IMR-90 (cell line): ENCODE measurements around the gene COL5A1. TPM values are rescaled to one million over a fixed set of nuclear protein-coding genes. Genes with fewer than 3 reads are reported as not detected.

Experiments
- ATAC-seq: fragments of 200-7000 bp; cut with Tn5 transposase; 2 replicates; pipeline ENCODE4 v1.9.1; 2020; ENCODE audit warnings: low read depth, mild to moderate bottlenecking, moderate library complexity
- BruUV-seq: library from RNA; stranded (reverse); fragments of 400-500 nt; replicated peaks from 2 replicates; lab custom pipeline; 2021; lab: Mats Ljungman, UMichigan
- CTCF ChIA-PET: fragments of 300-600 bp; formaldehyde crosslinking; extraction: SDS; loops from one replicate; lab custom pipeline; 2021; ENCODE audit warnings: antibody characterized with exemption; lab: Yijun Ruan, JAX
- POLR2A ChIA-PET: fragments of 300-600 bp; sonication (Branson Sonifier 250); formaldehyde crosslinking; loops from one replicate; lab custom pipeline; 2022; ENCODE audit warnings: antibody characterized with exemption; ENCODE audit not compliant: unreplicated experiment; lab: Charles Lee
- DNase-seq: peaks from one replicate; pipeline ENCODE4 v3.0.0; 2013
- H2AFZ ChIP-seq: replicated peaks from 2 replicates; pipeline ENCODE3; 2013; ENCODE audit warnings: low read length, mild to moderate bottlenecking; ENCODE audit not compliant: poor library complexity
- H2AK5ac ChIP-seq: 2 replicates; pipeline ENCODE4 v1.6.1; 2013; ENCODE audit warnings: low read depth, low read length, inconsistent platforms
- H2AK9ac ChIP-seq: replicated peaks from 2 replicates; pipeline ENCODE3; 2013; ENCODE audit warnings: mild to moderate bottlenecking, low read depth, low read length, moderate library complexity; ENCODE audit not compliant: poor library complexity
- H2BK120ac ChIP-seq: 2 replicates; pipeline ENCODE4 v1.6.1; 2013; ENCODE audit warnings: low read depth, low read length, inconsistent platforms
- H2BK15ac ChIP-seq: 3 replicates; pipeline ENCODE4 v1.6.1; 2013; ENCODE audit warnings: low read depth, low read length, inconsistent platforms
- H2BK20ac ChIP-seq: 2 replicates; pipeline ENCODE4 v1.6.1; 2013; ENCODE audit warnings: low read depth, mild to moderate bottlenecking, inconsistent platforms, low read length, moderate library complexity
- H2BK5ac ChIP-seq: 2 replicates; pipeline ENCODE4 v1.6.1; 2013; ENCODE audit warnings: mild to moderate bottlenecking, low read depth, low read length, inconsistent platforms; ENCODE audit not compliant: poor library complexity, severe bottlenecking
- H3K14ac ChIP-seq: replicated peaks from 2 replicates; pipeline ENCODE4 v1.6.1; 2013; ENCODE audit warnings: low read depth, low read length, inconsistent platforms
- H3K18ac ChIP-seq: 2 replicates; pipeline ENCODE4 v1.6.1; 2013; ENCODE audit warnings: low read depth, low read length, control low read depth
- H3K23ac ChIP-seq: 2 replicates; pipeline ENCODE4 v1.6.1; 2013; ENCODE audit warnings: low read depth, low read length, inconsistent platforms
- H3K27ac ChIP-seq: 2 replicates; pipeline ENCODE4 v1.5.1; 2013; ENCODE audit warnings: mild to moderate bottlenecking, control low read depth, low read length; ENCODE audit not compliant: insufficient read depth
- H3K27me3 ChIP-seq: 2 replicates; pipeline ENCODE4 v1.6.1; 2013; ENCODE audit warnings: low read length; ENCODE audit not compliant: control insufficient read depth, insufficient read depth
- H3K36me3 ChIP-seq: 2 replicates; pipeline ENCODE4 v1.6.1; 2013; ENCODE audit warnings: low read length, mixed read lengths; ENCODE audit not compliant: control insufficient read depth, insufficient read depth
- H3K4ac ChIP-seq: 2 replicates; pipeline ENCODE4 v1.6.1; 2013; ENCODE audit warnings: low read depth, low read length, inconsistent platforms
- H3K4me1 ChIP-seq: 2 replicates; pipeline ENCODE4 v1.6.1; 2013; ENCODE audit warnings: low read length, mixed read lengths; ENCODE audit not compliant: control insufficient read depth, insufficient read depth
- H3K4me2 ChIP-seq: 2 replicates; pipeline ENCODE4 v1.6.1; 2013; ENCODE audit warnings: low read depth, mild to moderate bottlenecking, control low read depth, low read length, moderate library complexity
- H3K4me3 ChIP-seq: 2 replicates; pipeline ENCODE4 v1.5.1; 2013; ENCODE audit warnings: low read depth, mild to moderate bottlenecking, control low read depth, low read length, moderate library complexity; ENCODE audit not compliant: insufficient read depth
- H3K56ac ChIP-seq: 2 replicates; pipeline ENCODE4 v1.6.1; 2013; ENCODE audit warnings: low read length, inconsistent platforms; ENCODE audit not compliant: insufficient read depth; ENCODE audit errors: extremely low read depth
- H3K79me1 ChIP-seq, 2 experiments: 2 replicates each; pipeline ENCODE4 v1.6.1; 2013; ENCODE audit warnings: low read length in 2 of 2, inconsistent platforms in 1 of 2, low read depth in 1 of 2
- H3K9ac ChIP-seq: 2 replicates; pipeline ENCODE4 v1.6.1; 2013; ENCODE audit warnings: low read depth, low read length, control low read depth
- H3K9me1 ChIP-seq: 2 replicates; pipeline ENCODE4 v1.6.1; 2013; ENCODE audit warnings: low read length, inconsistent platforms; ENCODE audit not compliant: insufficient read depth
- H3K9me3 ChIP-seq: 2 replicates; pipeline ENCODE4 v1.6.1; 2013; ENCODE audit warnings: low read length; ENCODE audit not compliant: control insufficient read depth, insufficient read depth
- H4K20me1 ChIP-seq: 2 replicates; pipeline ENCODE4 v1.6.1; 2013; ENCODE audit warnings: low read length, inconsistent platforms; ENCODE audit not compliant: insufficient read depth
- H4K5ac ChIP-seq: 2 replicates; pipeline ENCODE4 v1.6.1; 2013; ENCODE audit warnings: mild to moderate bottlenecking, low read depth, low read length, control low read depth
- H4K8ac ChIP-seq, 2 experiments: 2 replicates each; pipeline ENCODE4 v1.6.1; 2013; ENCODE audit warnings: low read depth in 2 of 2, low read length in 2 of 2, control low read depth in 1 of 2, inconsistent platforms in 1 of 2
- H4K91ac ChIP-seq: 2 replicates; pipeline ENCODE4 v1.6.1; 2013; ENCODE audit warnings: low read depth, low read length, inconsistent platforms; ENCODE audit not compliant: insufficient read depth
- CEBPB ChIP-seq: IDR thresholded peaks from 2 replicates; pipeline ENCODE4 v1.6.1; 2012; ENCODE audit warnings: low read depth, low read length, improper control_type of control experiment
- CHD1 ChIP-seq: IDR thresholded peaks from 2 replicates; pipeline ENCODE4 v1.6.1; 2012; ENCODE audit warnings: low read depth, low read length, improper control_type of control experiment
- FOS ChIP-seq: fragments of 150-350 bp; IDR thresholded peaks from 2 replicates; pipeline ENCODE4 v1.6.1; 2016; ENCODE audit warnings: low read depth, low read length
- MAFK ChIP-seq: IDR thresholded peaks from 2 replicates; pipeline ENCODE4 v1.6.1; 2012; ENCODE audit warnings: low read depth, low read length, improper control_type of control experiment
- MXI1 ChIP-seq: IDR thresholded peaks from 2 replicates; pipeline ENCODE4 v1.6.1; 2012; ENCODE audit warnings: low read depth, mild to moderate bottlenecking, low read length, moderate library complexity, borderline replicate concordance
- NFE2L2 ChIP-seq: fragments of 150-350 bp; IDR thresholded peaks from 2 replicates; pipeline ENCODE4 v1.6.1; 2016; ENCODE audit warnings: low read depth, mild to moderate bottlenecking, low read length
- RAD21 ChIP-seq: IDR thresholded peaks from 2 replicates; pipeline ENCODE4 v1.6.1; 2012; ENCODE audit warnings: low read length, improper control_type of control experiment
- RCOR1 ChIP-seq: IDR thresholded peaks from 2 replicates; pipeline ENCODE4 v1.6.1; 2012; ENCODE audit warnings: mild to moderate bottlenecking, low read length, improper control_type of control experiment; ENCODE audit not compliant: insufficient replicate concordance
- RFX5 ChIP-seq: IDR thresholded peaks from 2 replicates; pipeline ENCODE4 v1.8.0; 2012; ENCODE audit warnings: low read depth, mild to moderate bottlenecking, low read length, moderate library complexity
- SMC3 ChIP-seq: fragments of 150-350 bp; IDR thresholded peaks from 2 replicates; pipeline ENCODE4 v1.6.1; 2016; ENCODE audit warnings: low read depth, mild to moderate bottlenecking, antibody characterized with exemption, low read length, moderate library complexity
- WGBS, 2 experiments: methylation state at CpG; one replicate each; pipeline versions ENCODE4 v1.1.5 to v1.1.7; 2013; ENCODE audit warnings: missing lambda C conversion rate in 2 of 2; ENCODE audit not compliant: insufficient read length in 1 of 2; ENCODE audit errors: extremely low coverage in 2 of 2; 5-methylcytosine and 5-hydroxymethylcytosine counted together
- dilution Hi-C: fragments of 300-500 bp; cut with HindIII; formaldehyde crosslinking; loops from one replicate; pipeline ENCODE4 v1.14.3; 2018; ENCODE audit warnings: low sequenced_read_pairs; ENCODE audit not compliant: unreplicated experiment
- in situ Hi-C: fragments of 300-500 bp; cut with MboI; formaldehyde crosslinking; loops from 3 replicates; pipeline ENCODE4 v1.14.3; 2019; ENCODE audit warnings: low sequenced_read_pairs, inconsistent platforms, mixed read lengths
- intact Hi-C: fragments of 100-400 bp; cut with micrococcal nuclease; formaldehyde crosslinking; loops from 2 replicates; pipeline ENCODE4 v1.10.0; 2022
- polyA plus RNA-seq, 3 experiments: library from polyadenylated mRNA; depleted of rRNA; stranded (reverse); fragments of >200 nt; gene quantifications; 2 replicates each; pipeline ENCODE4 v1.2.3, GENCODE V29; 2012; ENCODE audit warnings: low replicate concordance in 1 of 3
- total RNA-seq: library from RNA; depleted of rRNA; stranded (reverse); fragments of >200 nt; gene quantifications from 2 replicates; pipeline ENCODE4 v1.2.3, GENCODE V29; 2012
- TF ChIP-seq, protein P1 (sequence below): conservative IDR thresholded peaks from 2 replicates; pipeline ENCODE4 v1.5.1; 2012; ENCODE audit warnings: mild to moderate bottlenecking, low read depth, low read length, improper control_type of control experiment
- TF ChIP-seq, protein P2 (sequence below): fragments of 150-350 bp; IDR thresholded peaks from 2 replicates; pipeline ENCODE4 v1.6.1; 2016; ENCODE audit warnings: low read depth, mild to moderate bottlenecking, low read length, moderate library complexity, borderline replicate concordance
- TF ChIP-seq, protein P3 (sequence below): fragments of 150-350 bp; IDR thresholded peaks from 2 replicates; pipeline ENCODE4 v1.6.1; 2017; ENCODE audit warnings: mild to moderate bottlenecking, antibody characterized with exemption, low read length, low read depth

Gene COL5A1
- total and polyA plus RNA-seq, 2 of the 4 experiments (the other 2 are of a cell fraction) = 19.2 to 173 TPM

DNA sequence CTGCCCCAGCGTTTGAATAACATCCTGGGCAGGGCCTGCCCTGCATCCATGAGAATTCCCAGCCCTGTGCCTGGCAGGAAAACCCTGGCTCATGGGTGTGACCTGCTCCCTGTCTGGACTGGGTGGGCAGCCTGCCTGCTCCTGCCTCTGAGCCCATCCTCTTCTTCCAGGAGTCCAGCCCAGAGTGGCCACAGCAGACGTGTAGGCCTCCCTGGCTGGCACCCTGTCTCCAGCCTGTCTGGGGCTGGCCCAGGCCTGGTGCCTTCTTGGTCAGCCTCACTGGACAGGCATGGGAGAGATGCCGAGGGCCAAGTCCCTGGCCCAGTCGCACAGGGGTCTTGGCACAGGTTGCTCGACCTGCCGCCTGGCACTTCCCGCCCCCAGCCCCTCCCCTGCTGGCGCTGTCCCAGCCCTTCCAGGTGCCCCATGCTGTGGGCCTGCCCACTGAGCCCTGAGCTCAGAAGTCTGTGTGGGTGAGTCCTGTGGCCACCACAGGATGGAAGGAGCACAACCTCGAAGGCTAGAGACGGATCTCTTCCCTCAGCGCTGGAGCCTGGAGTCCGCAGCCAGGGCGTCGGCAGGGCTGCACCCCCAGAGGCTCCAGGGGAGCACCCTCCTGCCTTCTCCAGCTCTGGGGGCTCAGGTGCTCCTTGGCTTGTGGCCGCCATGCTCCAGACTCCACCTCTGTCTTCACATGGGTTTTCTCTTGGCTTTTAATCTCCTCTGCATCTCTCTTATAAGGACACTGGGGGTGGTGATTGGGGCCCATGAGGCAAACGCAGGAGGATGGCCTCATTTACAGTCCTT, 11.8 kb upstream of the COL5A1 start (continued):
- no peak for TF ChIP-seq FOS

DNA sequence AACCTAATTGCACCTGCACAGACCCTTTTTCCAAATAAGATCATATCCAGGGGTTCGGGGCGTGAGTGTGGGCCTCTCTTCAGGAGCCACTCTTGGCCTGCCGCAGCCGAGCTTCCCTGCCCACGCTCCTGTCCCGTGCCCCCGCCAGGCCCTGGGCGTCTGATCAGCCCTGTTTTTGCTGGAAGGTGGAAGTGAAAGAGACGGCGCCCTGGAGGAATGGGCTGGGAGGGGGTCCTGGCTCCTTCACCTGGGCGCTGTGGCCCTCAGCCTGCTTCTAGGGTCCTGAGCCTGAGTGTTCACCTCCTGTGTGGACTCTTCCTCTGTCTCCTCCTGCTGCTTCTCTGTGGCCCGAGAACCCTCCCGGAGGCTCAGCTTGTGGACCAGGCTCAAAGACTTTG, 11.2 kb upstream of the COL5A1 start:
- Histone ChIP-seq H3K56ac (no peak overlapping the region), H4K8ac (no peak overlapping the region), H3K18ac (no peak overlapping the region), H4K20me1 (no peaks in the 10 kb centered on the region), H3K4ac (no peak overlapping the region), H3K4me3 (no peak overlapping the region), H2BK120ac (no peak overlapping the region), H3K23ac (no peak overlapping the region), H3K4me1 (peaks cover 14% of the 10 kb centered on the region), H3K36me3 (no peaks in the 10 kb centered on the region), H3K9me1 (peaks cover 6% of the 10 kb centered on the region), H2BK5ac (no peak overlapping the region), H4K5ac (no peak overlapping the region), H3K27me3 (no peaks in the 10 kb centered on the region), H3K27ac (no peak overlapping the region), H3K79me1 (peaks cover 0 to 6% of the 10 kb centered on the region in 2 experiments; a peak in 1 of 4 replicates), H2AFZ (no peak overlapping the region), H3K4me2 (no peak overlapping the region), H2BK15ac (no peak overlapping the region), H4K91ac (no peak overlapping the region), H2AK5ac (no peak overlapping the region), H2AK9ac (no peak overlapping the region), H2BK20ac (no peak overlapping the region), H3K9ac (no peak overlapping the region), H3K9me3 (no peaks in the 10 kb centered on the region), H3K14ac (no peak overlapping the region)
- no TSS peak for BruUV-seq
- ChIA-PET CTCF (no interaction called here), POLR2A (no interaction called here)
- dilution Hi-C loops (no loop called here), intact Hi-C loops (no loop called here), in situ Hi-C loops (no loop called here)
- ATAC-seq (no peak), DNase-seq (no peak)
- WGBS, 2 experiments = 93% methylated on average over 4 of the region's 13 CpGs; no CpG with 5 or more reads in 1 of the 2 experiments
- TF ChIP-seq RAD21 (no peak), MAFK (no peak), NFE2L2 (no peak), MXI1 (no peak), CHD1 (no peak), RFX5 (no peak), FOS (no peak), SMC3 (no peak), CEBPB (no peak), RCOR1 (no peak)
- TF ChIP-seq, protein P1, sequence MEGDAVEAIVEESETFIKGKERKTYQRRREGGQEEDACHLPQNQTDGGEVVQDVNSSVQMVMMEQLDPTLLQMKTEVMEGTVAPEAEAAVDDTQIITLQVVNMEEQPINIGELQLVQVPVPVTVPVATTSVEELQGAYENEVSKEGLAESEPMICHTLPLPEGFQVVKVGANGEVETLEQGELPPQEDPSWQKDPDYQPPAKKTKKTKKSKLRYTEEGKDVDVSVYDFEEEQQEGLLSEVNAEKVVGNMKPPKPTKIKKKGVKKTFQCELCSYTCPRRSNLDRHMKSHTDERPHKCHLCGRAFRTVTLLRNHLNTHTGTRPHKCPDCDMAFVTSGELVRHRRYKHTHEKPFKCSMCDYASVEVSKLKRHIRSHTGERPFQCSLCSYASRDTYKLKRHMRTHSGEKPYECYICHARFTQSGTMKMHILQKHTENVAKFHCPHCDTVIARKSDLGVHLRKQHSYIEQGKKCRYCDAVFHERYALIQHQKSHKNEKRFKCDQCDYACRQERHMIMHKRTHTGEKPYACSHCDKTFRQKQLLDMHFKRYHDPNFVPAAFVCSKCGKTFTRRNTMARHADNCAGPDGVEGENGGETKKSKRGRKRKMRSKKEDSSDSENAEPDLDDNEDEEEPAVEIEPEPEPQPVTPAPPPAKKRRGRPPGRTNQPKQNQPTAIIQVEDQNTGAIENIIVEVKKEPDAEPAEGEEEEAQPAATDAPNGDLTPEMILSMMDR = no peak
- TF ChIP-seq, protein P2, sequence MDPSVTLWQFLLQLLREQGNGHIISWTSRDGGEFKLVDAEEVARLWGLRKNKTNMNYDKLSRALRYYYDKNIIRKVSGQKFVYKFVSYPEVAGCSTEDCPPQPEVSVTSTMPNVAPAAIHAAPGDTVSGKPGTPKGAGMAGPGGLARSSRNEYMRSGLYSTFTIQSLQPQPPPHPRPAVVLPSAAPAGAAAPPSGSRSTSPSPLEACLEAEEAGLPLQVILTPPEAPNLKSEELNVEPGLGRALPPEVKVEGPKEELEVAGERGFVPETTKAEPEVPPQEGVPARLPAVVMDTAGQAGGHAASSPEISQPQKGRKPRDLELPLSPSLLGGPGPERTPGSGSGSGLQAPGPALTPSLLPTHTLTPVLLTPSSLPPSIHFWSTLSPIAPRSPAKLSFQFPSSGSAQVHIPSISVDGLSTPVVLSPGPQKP = no peak
- TF ChIP-seq, protein P3, sequence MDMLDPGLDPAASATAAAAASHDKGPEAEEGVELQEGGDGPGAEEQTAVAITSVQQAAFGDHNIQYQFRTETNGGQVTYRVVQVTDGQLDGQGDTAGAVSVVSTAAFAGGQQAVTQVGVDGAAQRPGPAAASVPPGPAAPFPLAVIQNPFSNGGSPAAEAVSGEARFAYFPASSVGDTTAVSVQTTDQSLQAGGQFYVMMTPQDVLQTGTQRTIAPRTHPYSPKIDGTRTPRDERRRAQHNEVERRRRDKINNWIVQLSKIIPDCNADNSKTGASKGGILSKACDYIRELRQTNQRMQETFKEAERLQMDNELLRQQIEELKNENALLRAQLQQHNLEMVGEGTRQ = no peak
